Activated naive CD8-positive, alpha-beta T cell treated with anti-CD3 and anti-CD28 coated beads, Interleukin-2, amount 10 ng/mL, durations not matched to agents 7 days and 5 days (primary cell): ENCODE data around the gene ZFY. TPM values are rescaled to one million over a fixed set of nuclear protein-coding genes. Genes with fewer than 3 reads are reported as not detected.

ENCODE experiments used
- total RNA-seq, 2 experiments: library from RNA; stranded (reverse); gene quantifications; one replicate each; pipeline ENCODE4 v1.2.3, GENCODE V29; 2021

ZFY gene
- total RNA-seq, 2 experiments from 2014 or later, result 16.7 to 20.9 TPM

Other genes with a start within 250 kb of the ZFY start
- gene SRY, start 147.7 kb upstream of the ZFY start, total RNA-seq, result not detected
- 100 to 1,000 TPM; 309 to 313 TPM for gene RPS4Y1, start 93.8 kb upstream of the ZFY start, total RNA-seq